ENCODE measurements around the gene AIG1.

DNA sequence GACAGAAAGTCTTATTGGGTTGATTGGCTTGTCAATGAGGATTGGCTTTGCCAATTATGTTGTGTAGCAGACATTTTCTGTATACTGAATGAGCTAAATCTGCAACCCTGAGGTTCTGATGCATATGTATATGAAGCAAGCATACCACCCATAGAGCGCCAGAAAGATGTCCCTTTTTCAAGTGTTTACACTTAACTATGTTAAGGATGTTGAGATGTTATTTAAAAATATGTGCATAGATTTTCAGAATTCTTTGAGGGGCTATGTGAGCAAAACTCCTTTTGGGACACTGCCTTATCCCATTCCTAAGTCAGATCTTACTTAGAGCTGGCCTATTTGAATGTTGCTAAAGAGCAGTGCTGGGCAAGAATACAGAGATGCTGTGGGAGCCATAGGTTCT lies 1.9 kb downstream of the AIG1 start:
- TF ChIP-seq, protein P1, sequence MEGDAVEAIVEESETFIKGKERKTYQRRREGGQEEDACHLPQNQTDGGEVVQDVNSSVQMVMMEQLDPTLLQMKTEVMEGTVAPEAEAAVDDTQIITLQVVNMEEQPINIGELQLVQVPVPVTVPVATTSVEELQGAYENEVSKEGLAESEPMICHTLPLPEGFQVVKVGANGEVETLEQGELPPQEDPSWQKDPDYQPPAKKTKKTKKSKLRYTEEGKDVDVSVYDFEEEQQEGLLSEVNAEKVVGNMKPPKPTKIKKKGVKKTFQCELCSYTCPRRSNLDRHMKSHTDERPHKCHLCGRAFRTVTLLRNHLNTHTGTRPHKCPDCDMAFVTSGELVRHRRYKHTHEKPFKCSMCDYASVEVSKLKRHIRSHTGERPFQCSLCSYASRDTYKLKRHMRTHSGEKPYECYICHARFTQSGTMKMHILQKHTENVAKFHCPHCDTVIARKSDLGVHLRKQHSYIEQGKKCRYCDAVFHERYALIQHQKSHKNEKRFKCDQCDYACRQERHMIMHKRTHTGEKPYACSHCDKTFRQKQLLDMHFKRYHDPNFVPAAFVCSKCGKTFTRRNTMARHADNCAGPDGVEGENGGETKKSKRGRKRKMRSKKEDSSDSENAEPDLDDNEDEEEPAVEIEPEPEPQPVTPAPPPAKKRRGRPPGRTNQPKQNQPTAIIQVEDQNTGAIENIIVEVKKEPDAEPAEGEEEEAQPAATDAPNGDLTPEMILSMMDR (IDR thresholded peaks at IDR 0.05): no peak
- TF ChIP-seq POLR2A (IDR thresholded peaks at IDR 0.05): no peak

Measured in body of pancreas (tissue), 4 donors.